Esophagus (tissue), 2 donors: ENCODE data around the gene MYH14. TPM values are rescaled to one million over a fixed set of nuclear protein-coding genes. Genes with fewer than 3 reads are reported as not detected.
A peak's percentile ranks its signal among the peaks of the same experiment; 100 is the strongest.

Experiments used
- H3K27ac ChIP-seq, 2 donors: one replicate each; pipeline ENCODE4 v1.5.1; 2013; ENCODE audit warnings: low read depth in 2 of 2, mild to moderate bottlenecking in 2 of 2, inconsistent platforms in 1 of 2, low read length in 1 of 2, moderate library complexity in 1 of 2
- H3K27me3 ChIP-seq, 2 donors: one replicate each; pipeline ENCODE4 v1.6.1; 2013; ENCODE audit warnings: low read length in 2 of 2, control low read depth in 1 of 2, mild to moderate bottlenecking in 1 of 2; ENCODE audit not compliant: insufficient read depth in 2 of 2, control insufficient read depth in 1 of 2
- H3K36me3 ChIP-seq, 2 donors: one replicate each; pipeline ENCODE4 v1.6.1; 2013; ENCODE audit warnings: low read length in 1 of 2; ENCODE audit not compliant: control insufficient read depth in 2 of 2, insufficient read depth in 2 of 2
- H3K4me1 ChIP-seq, 2 donors: one replicate each; pipeline ENCODE4 v1.6.1; 2013; ENCODE audit warnings: low read length in 1 of 2; ENCODE audit not compliant: control insufficient read depth in 2 of 2, insufficient read depth in 2 of 2
- H3K4me3 ChIP-seq, 2 donors: one replicate each; pipeline ENCODE4 v1.5.1; 2013; ENCODE audit warnings: low read length in 2 of 2, mild to moderate bottlenecking in 2 of 2, low read depth in 1 of 2, moderate library complexity in 1 of 2
- H3K9me3 ChIP-seq, 2 donors: one replicate each; pipeline ENCODE4 v1.6.1; 2013; ENCODE audit warnings: mild to moderate bottlenecking in 2 of 2, low read depth in 1 of 2, low read length in 1 of 2, moderate library complexity in 1 of 2; ENCODE audit not compliant: control insufficient read depth in 2 of 2, insufficient read depth in 1 of 2
- WGBS, 2 donors: extraction: QIAGEN DNeasy Blood & Tissue Kit; methylation state at CpG; one replicate each; pipeline ENCODE4 v1.1.7; 2013; 5-methylcytosine and 5-hydroxymethylcytosine counted together
- polyA plus RNA-seq, 2 donors: library from polyadenylated mRNA; stranded (reverse); fragments of 200-250 nt; gene quantifications; one replicate each; pipeline ENCODE4 v1.2.3, GENCODE V29; 2013
- donor health status: healthy with polysubstance abuse.
- donor health status: Bipolar disorder and iron deficiency.

The MYH14 gene
- polyA plus RNA-seq, 2 donors: 72.9 to 110 TPM

- Histone ChIP-seq H3K4me1 (peaks cover 2 to 4% of the 10 kb centered on the region in 2 donors), H3K27ac (no peak overlapping the region), H3K4me3 (no peak overlapping the region), H3K36me3 (no peaks in the 10 kb centered on the region), H3K9me3 (no peaks in the 10 kb centered on the region), H3K27me3 (peaks cover 0 to 10% of the 10 kb centered on the region in 2 donors)
- 81 to 88% methylated on average over 3 of the region's 3 CpGs for WGBS, 2 donors
Observed at GRCh38 chr19:50202386-50202785, 1.0 kb upstream of the MYH14 start.

DNA sequence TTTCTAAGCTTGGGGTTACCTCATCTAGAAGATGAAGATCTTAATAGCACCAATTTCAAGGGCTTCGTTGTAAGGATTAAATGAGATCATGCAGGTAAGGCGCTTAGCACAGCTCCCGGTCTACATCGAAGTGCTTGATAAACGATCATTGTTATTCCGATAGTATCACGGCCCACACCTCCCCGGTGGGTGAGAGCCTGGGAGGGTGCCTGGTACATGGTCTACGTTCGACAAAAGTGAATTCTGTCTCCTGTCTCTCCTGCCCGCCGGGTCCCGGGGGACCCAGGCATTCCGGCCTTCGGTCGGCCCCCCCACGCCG, 501 bp upstream of the MYH14 start:
- no peaks in the 10 kb centered on the region for H3K9me3 ChIP-seq
- peaks cover 2 to 4% of the 10 kb centered on the region in 2 donors for H3K4me1 ChIP-seq
- H3K4me3 ChIP-seq: peak overlapping the region in 1 of 2 donors; percentile 20
- H3K27ac ChIP-seq: no peak overlapping the region
- 11 to 18% methylated on average over 18 of the region's 18 CpGs for WGBS, 2 donors
- no peaks in the 10 kb centered on the region for H3K36me3 ChIP-seq
- H3K27me3 ChIP-seq: peaks cover 0 to 10% of the 10 kb centered on the region in 2 donors

DNA sequence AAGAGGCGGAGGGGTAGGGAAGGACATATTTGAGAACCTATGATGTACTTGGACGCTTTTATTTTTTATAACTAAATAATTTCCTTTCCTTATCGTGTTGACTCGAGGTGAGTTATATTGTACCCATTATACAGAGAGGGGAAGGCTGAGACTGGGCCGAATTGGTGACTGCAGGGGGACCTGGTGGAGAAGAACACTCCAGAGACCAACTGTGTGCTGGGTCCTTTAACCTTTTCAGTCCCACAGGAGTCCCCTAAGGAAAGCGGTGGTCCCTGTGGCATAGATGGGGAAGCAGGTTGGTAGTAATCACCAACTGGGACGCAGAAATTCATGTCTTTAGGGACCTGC, 633 bp downstream of the MYH14 start:
- Histone ChIP-seq H3K4me3 (peak overlapping the region; percentile 53 to 59), H3K36me3 (no peaks in the 10 kb centered on the region), H3K9me3 (no peaks in the 10 kb centered on the region), H3K4me1 (peaks cover 2 to 4% of the 10 kb centered on the region in 2 donors), H3K27me3 (peaks cover 0 to 10% of the 10 kb centered on the region in 2 donors), H3K27ac (no peak overlapping the region)
- 54% methylated on average over 7 of the region's 7 CpGs for WGBS, 2 donors

GRCh38 chr19:50204811-50205675, 1.6 kb downstream of the MYH14 start:
- H3K36me3 ChIP-seq: no peaks in the 10 kb centered on the region
- WGBS, 2 donors: 8 to 9% methylated on average over 49 of the region's 49 CpGs
- H3K9me3 ChIP-seq: no peaks in the 10 kb centered on the region
- H3K4me1 ChIP-seq: peaks cover 2 to 4% of the 10 kb centered on the region in 2 donors
- peaks cover 0 to 10% of the 10 kb centered on the region in 2 donors for H3K27me3 ChIP-seq
- peak overlapping the region; percentile 48 to 56 for H3K4me3 ChIP-seq
- peak overlapping the region; percentile 91 to 94 for H3K27ac ChIP-seq

DNA sequence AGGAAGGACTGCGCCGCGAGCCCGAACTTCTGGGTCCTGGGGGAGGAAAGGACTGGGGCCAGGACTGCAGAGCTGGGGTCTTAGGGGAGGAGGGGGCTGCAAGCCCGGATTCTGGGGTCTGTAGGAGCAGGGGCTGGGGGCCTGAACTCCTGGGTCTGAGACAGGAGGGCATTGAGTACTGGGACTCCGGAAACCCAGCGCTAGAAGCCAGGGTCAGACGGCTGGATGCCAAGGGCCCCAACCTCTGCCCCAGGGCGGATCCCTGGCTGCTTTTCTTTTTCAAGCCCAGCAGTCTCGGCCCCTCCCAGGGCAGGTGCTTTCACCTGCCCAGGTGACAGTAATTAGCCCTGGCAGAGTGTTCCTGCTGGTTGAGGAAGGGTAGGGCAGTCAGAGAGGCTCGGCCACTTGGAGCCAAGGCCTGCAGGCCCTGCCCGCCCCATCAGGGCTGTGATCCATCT, 2.3 kb downstream of the MYH14 start:
- H3K9me3 ChIP-seq: no peaks in the 10 kb centered on the region
- H3K27me3 ChIP-seq: peaks cover 0 to 10% of the 10 kb centered on the region in 2 donors
- peak overlapping the region; percentile 48 to 56 for H3K4me3 ChIP-seq
- peak overlapping the region; percentile 91 to 94 for H3K27ac ChIP-seq
- no peaks in the 10 kb centered on the region for H3K36me3 ChIP-seq
- 18 to 19% methylated on average over 12 of the region's 12 CpGs for whole genome bisulfite sequencing, 2 donors
- H3K4me1 ChIP-seq: peaks cover 2 to 4% of the 10 kb centered on the region in 2 donors

DNA sequence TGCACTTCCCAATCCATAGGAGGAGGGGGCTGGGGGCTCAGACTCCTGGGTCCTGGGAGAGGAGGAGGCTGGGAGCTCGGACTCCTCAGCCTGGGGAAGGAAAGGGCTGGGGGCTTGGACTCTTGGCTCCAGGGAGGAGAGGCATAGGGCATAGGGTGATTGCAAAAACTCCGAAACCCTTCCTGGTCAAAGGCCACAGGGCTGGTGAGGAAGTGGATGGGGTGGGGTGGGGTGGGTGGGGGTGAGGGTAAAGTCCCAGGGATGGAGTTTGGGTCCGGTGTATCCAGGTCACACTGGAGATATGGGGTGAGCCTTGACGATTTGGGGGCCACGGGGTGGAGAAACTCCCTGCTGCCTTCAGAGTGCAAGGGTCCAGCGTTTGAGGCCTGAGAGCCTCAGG, 2.8 kb downstream of the MYH14 start:
- Histone ChIP-seq H3K4me1 (peaks cover 2 to 4% of the 10 kb centered on the region in 2 donors), H3K27me3 (peaks cover 0 to 10% of the 10 kb centered on the region in 2 donors), H3K9me3 (no peaks in the 10 kb centered on the region), H3K27ac (peak overlapping the region; percentile 40 to 91), H3K4me3 (peak overlapping the region; percentile 16 to 32), H3K36me3 (no peaks in the 10 kb centered on the region)
- WGBS, 2 donors: 71 to 73% methylated on average over 6 of the region's 6 CpGs

DNA sequence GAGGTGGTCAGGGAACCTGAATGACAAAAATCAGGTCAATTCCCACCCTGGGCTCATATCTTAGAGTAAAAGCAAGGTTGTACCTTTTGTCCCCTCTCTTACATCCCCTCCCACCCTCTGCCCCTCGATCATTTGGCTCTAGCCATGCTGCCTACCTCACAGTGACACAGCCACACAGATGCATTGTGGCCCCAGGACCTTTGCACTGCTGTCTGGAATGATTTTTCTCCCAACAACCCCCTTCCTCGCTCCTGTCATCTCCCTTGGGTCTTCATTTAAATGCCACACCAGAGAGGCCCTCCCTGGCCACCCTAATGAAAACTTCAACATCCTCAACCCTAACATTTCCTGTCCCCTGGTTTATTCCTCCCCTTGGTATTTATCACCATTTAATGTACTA, 4.3 kb downstream of the MYH14 start:
- peaks cover 0 to 10% of the 10 kb centered on the region in 2 donors for H3K27me3 ChIP-seq

GRCh38 chr19:50209131-50209530, 5.7 kb downstream of the MYH14 start:
- H3K4me3 ChIP-seq: no peak overlapping the region
- no peaks in the 10 kb centered on the region for H3K27me3 ChIP-seq
- 88 to 92% methylated on average over 7 of the region's 7 CpGs for WGBS, 2 donors
- H3K4me1 ChIP-seq: peaks cover 0 to 2% of the 10 kb centered on the region in 2 donors
- H3K9me3 ChIP-seq: no peaks in the 10 kb centered on the region
- peaks cover 0 to 5% of the 10 kb centered on the region in 2 donors for H3K36me3 ChIP-seq
- H3K27ac ChIP-seq: no peak overlapping the region

More for the DNA sequence above, 4.3 kb downstream of the MYH14 start:
- no peak overlapping the region for H3K4me3 ChIP-seq
- H3K9me3 ChIP-seq: no peaks in the 10 kb centered on the region
- 69 to 84% methylated on average over 2 of the region's 2 CpGs for WGBS, 2 donors
- no peak overlapping the region for H3K27ac ChIP-seq
- peaks cover 0 to 5% of the 10 kb centered on the region in 2 donors for H3K36me3 ChIP-seq
- peaks cover 2 to 4% of the 10 kb centered on the region in 2 donors for H3K4me1 ChIP-seq

GRCh38 chr19:50210425-50210824, 7.0 kb downstream of the MYH14 start:
- Histone ChIP-seq H3K36me3 (peaks cover 0 to 5% of the 10 kb centered on the region in 2 donors), H3K27me3 (no peaks in the 10 kb centered on the region), H3K9me3 (no peaks in the 10 kb centered on the region), H3K27ac (no peak overlapping the region), H3K4me3 (no peak overlapping the region), H3K4me1 (peaks cover 0 to 2% of the 10 kb centered on the region in 2 donors)
- WGBS, 2 donors: 94 to 97% methylated on average over 34 to 46 of the region's 46 CpGs

- H3K4me3 ChIP-seq: no peak overlapping the region
- H3K9me3 ChIP-seq: no peaks in the 10 kb centered on the region
- H3K27ac ChIP-seq: peak overlapping the region; percentile 17 to 81
- WGBS, 2 donors: 81 to 86% methylated on average over 1 of the region's 1 CpG
- H3K36me3 ChIP-seq: peaks cover 0 to 5% of the 10 kb centered on the region in 2 donors
- H3K27me3 ChIP-seq: no peaks in the 10 kb centered on the region
- H3K4me1 ChIP-seq: no peaks in the 10 kb centered on the region
Observed at GRCh38 chr19:50213925-50214324, 10.5 kb downstream of the MYH14 start.
